RKO (cell line): ENCODE measurements around the gene ZBTB38.
A peak's percentile ranks its signal among the peaks of the same experiment; 100 is the strongest.

Source experiments
- DNase-seq: peaks from one replicate; pipeline ENCODE4 v3.0.0-alpha.2; 2016; ENCODE audit warnings: low spot score

Gene ZBTB38

GRCh38 chr3:141368062-141368924 lies at the start of gene ZBTB38:
TSS of gene ZBTB38 (plus strand) at chr3:141368504. CDS start at chr3:141442389, 73,885 bp downstream.
- peak; percentile 93 for DNase-seq

GRCh38 chr3:141320399-141321108 lies 47.8 kb upstream of the ZBTB38 start:
- DNase-seq = no peak

GRCh38 chr3:141321109-141321497 lies 47.2 kb upstream of the ZBTB38 start:
- no peak for DNase-seq

- DNase-seq = no peak
Measured at GRCh38 chr3:141323936-141324704, 44.2 kb upstream of the ZBTB38 start.

GRCh38 chr3:141326123-141326522 lies 42.2 kb upstream of the ZBTB38 start:
- DNase-seq = no peak

- no peak for DNase-seq
Measured at GRCh38 chr3:141326626-141327025, 41.7 kb upstream of the ZBTB38 start.

- DNase-seq = no peak
Measured at GRCh38 chr3:141328286-141329166, 39.8 kb upstream of the ZBTB38 start.

- no peak for DNase-seq
Measured at GRCh38 chr3:141330235-141330634, 38.1 kb upstream of the ZBTB38 start.

GRCh38 chr3:141330718-141331376 lies 37.5 kb upstream of the ZBTB38 start:
- no peak for DNase-seq

GRCh38 chr3:141331377-141332318 lies 36.7 kb upstream of the ZBTB38 start:
- peak; percentile 88 for DNase-seq

GRCh38 chr3:141332416-141332815 lies 35.9 kb upstream of the ZBTB38 start:
- DNase-seq = no peak

GRCh38 chr3:141333836-141334626 lies 34.3 kb upstream of the ZBTB38 start:
- DNase-seq = no peak

- no peak for DNase-seq
Measured at GRCh38 chr3:141334627-141335250, 33.6 kb upstream of the ZBTB38 start.

- no peak for DNase-seq
Measured at GRCh38 chr3:141335531-141336061, 32.7 kb upstream of the ZBTB38 start.

- peak; percentile 51 for DNase-seq
Measured at GRCh38 chr3:141336672-141337522, 31.4 kb upstream of the ZBTB38 start.

GRCh38 chr3:141337523-141337854 lies 30.8 kb upstream of the ZBTB38 start:
- DNase-seq = no peak

- no peak for DNase-seq
Measured at GRCh38 chr3:141337991-141338390, 30.3 kb upstream of the ZBTB38 start.
